Colonic mucosa (tissue), 4 donors: ENCODE measurements around the gene SLC39A11. TPM values are rescaled to one million over a fixed set of nuclear protein-coding genes. Genes with fewer than 3 reads are reported as not detected.

Experiments used
- DNase-seq: peaks from one replicate; pipeline ENCODE4 v3.0.0-alpha.2; 2020
- H3K27ac ChIP-seq: fragments of 200-600 bp; one replicate; pipeline ENCODE4 v1.8.0; 2021
- H3K27me3 ChIP-seq: fragments of 200-600 bp; one replicate; pipeline ENCODE4 v1.8.0; 2021
- H3K36me3 ChIP-seq: fragments of 200-600 bp; one replicate; pipeline ENCODE4 v1.8.0; 2021
- H3K4me1 ChIP-seq: fragments of 200-600 bp; one replicate; pipeline ENCODE4 v1.8.0; 2021; ENCODE audit warnings: mild to moderate bottlenecking
- H3K4me3 ChIP-seq: fragments of 200-600 bp; one replicate; pipeline ENCODE4 v1.8.0; 2021
- H3K9ac ChIP-seq, 2 donors: one replicate each; pipeline ENCODE4 v1.7.0; 2013; ENCODE audit warnings: control low read depth in 2 of 2, low read depth in 2 of 2, low read length in 2 of 2
- H3K9me3 ChIP-seq: fragments of 200-600 bp; one replicate; pipeline ENCODE4 v1.8.0; 2021
- intact Hi-C: fragments of 100-400 bp; cut with DNase I; formaldehyde crosslinking; loops from one replicate; pipeline ENCODE4 v1.14.1; 2022
- total RNA-seq, 2 donors: library from RNA; stranded (reverse); fragmentation: NEBNext Ultra II Directional in 1 of 2; extraction: Animal tissue kit (Norgen Biotek cat#: 25700) in 1 of 2; gene quantifications; one replicate each; pipeline ENCODE4 v1.2.1, GENCODE V29; 2021
- TF ChIP-seq, protein P1 (sequence below): fragments of 200-600 bp; IDR thresholded peaks from one replicate; pipeline ENCODE4 v1.8.0; 2022; ENCODE audit warnings: antibody characterized with exemption, mild to moderate bottlenecking
- donor health status: healthy.
- donor health status: DM: no; HTN: no; CAD: no.
- donor health status: DM: no; HTN: no; CAD: no.

The SLC39A11 gene
- total RNA-seq, 2 donors from 2014 or later: 57.7 to 60.0 TPM

DNA sequence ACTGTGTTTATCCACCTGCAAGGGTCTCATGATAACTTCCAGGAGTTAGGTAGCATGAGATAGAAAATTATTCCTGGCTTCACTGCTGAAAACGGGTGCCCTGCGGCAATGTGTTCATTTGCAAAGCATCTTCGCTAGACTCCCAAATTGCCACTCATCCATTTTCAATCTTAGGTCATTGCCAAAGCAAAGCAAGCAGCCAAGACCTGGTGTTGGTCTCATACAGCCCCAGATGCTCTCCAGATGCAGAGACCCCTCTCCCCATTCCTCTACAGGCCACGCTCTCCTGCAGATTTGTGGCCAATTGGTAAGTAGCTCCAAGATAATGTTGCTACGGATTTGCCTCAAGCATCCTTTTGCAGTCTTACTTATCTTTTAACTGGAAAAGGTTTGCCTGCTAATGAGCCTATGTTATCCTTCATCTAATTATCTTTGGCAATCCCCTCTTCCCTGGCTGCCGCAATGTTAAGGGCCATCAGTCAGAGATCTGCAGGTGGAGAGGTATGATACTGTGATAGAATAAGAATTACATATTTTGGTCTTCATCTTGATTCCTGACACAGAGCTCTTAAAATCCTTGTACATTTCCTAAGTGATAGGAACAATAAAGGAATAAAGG, 222.0 kb downstream of the SLC39A11 start:
- H3K9ac ChIP-seq: no peak overlapping the region
- DNase-seq: no peak
- H3K4me3 ChIP-seq: no peak overlapping the region
- intact Hi-C loops: no loop called here
- no peaks in the 10 kb centered on the region for H3K4me1 ChIP-seq
- TF ChIP-seq, protein P1, sequence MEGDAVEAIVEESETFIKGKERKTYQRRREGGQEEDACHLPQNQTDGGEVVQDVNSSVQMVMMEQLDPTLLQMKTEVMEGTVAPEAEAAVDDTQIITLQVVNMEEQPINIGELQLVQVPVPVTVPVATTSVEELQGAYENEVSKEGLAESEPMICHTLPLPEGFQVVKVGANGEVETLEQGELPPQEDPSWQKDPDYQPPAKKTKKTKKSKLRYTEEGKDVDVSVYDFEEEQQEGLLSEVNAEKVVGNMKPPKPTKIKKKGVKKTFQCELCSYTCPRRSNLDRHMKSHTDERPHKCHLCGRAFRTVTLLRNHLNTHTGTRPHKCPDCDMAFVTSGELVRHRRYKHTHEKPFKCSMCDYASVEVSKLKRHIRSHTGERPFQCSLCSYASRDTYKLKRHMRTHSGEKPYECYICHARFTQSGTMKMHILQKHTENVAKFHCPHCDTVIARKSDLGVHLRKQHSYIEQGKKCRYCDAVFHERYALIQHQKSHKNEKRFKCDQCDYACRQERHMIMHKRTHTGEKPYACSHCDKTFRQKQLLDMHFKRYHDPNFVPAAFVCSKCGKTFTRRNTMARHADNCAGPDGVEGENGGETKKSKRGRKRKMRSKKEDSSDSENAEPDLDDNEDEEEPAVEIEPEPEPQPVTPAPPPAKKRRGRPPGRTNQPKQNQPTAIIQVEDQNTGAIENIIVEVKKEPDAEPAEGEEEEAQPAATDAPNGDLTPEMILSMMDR: no peak
- H3K27ac ChIP-seq: no peak overlapping the region
- H3K36me3 ChIP-seq: no peaks in the 10 kb centered on the region
- no peaks in the 10 kb centered on the region for H3K9me3 ChIP-seq
- H3K27me3 ChIP-seq: no peaks in the 10 kb centered on the region

DNA sequence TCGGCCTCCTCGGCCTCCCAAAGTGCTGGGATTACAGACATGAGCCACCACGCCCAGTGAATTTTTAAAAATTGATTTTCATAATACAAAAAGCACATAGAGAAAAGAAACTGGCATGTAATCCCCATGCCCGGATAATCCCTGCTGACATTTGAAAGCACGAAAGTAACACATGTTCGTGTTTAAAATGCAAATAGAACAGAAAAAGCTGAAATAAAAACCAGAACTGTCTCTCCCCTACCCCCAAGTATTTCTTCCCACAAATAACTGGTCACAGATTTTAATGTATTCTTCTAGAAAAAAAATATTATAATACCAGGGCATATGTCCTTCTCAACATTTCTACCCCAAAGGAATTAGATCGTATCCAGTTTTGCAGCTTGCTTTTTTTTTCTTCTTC, 222.9 kb downstream of the SLC39A11 start:
- H3K9me3 ChIP-seq: no peaks in the 10 kb centered on the region
- no peaks in the 10 kb centered on the region for H3K27me3 ChIP-seq
- no peak overlapping the region for H3K4me3 ChIP-seq
- H3K9ac ChIP-seq: no peak overlapping the region
- H3K27ac ChIP-seq: no peak overlapping the region
- H3K4me1 ChIP-seq: no peaks in the 10 kb centered on the region
- intact Hi-C loops: no loop called here
- no peak for DNase-seq
- no peaks in the 10 kb centered on the region for H3K36me3 ChIP-seq
- TF ChIP-seq, protein P1: no peak

DNA sequence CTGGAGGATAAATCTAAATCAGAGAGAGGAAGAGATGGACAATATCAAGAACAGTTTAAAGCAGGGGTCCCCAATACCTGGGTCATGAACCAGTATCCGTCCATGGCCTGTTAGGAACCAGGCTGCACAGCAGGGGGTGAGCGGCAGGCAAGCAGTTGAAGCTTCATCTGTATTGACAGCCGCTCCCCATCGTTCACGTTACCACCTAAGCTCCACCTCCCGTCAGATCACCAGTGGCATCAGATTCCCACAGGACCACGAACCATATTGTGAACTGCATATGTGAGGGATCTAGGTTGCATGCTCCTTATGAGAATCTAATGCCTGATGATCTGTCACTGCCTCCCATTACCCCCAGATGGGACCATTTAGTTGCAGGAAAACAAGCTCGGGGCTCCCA, 226.5 kb downstream of the SLC39A11 start:
- intact Hi-C loops: no loop called here
- TF ChIP-seq, protein P1: no peak
- H3K27me3 ChIP-seq: no peaks in the 10 kb centered on the region
- no peaks in the 10 kb centered on the region for H3K36me3 ChIP-seq
- no peaks in the 10 kb centered on the region for H3K9me3 ChIP-seq
- no peak for DNase-seq
- H3K4me1 ChIP-seq: no peaks in the 10 kb centered on the region
- no peak overlapping the region for H3K27ac ChIP-seq
- H3K4me3 ChIP-seq: no peak overlapping the region
- no peak overlapping the region for H3K9ac ChIP-seq

- intact Hi-C loops: no loop called here
- Histone ChIP-seq H3K9me3 (no peaks in the 10 kb centered on the region), H3K27me3 (no peaks in the 10 kb centered on the region), H3K27ac (no peak overlapping the region), H3K36me3 (no peaks in the 10 kb centered on the region), H3K4me1 (no peaks in the 10 kb centered on the region), H3K4me3 (no peak overlapping the region), H3K9ac (no peak overlapping the region)
- DNase-seq: no peak
- TF ChIP-seq, protein P1: no peak
Observed at GRCh38 chr17:72863526-72864211, 228.8 kb downstream of the SLC39A11 start.

DNA sequence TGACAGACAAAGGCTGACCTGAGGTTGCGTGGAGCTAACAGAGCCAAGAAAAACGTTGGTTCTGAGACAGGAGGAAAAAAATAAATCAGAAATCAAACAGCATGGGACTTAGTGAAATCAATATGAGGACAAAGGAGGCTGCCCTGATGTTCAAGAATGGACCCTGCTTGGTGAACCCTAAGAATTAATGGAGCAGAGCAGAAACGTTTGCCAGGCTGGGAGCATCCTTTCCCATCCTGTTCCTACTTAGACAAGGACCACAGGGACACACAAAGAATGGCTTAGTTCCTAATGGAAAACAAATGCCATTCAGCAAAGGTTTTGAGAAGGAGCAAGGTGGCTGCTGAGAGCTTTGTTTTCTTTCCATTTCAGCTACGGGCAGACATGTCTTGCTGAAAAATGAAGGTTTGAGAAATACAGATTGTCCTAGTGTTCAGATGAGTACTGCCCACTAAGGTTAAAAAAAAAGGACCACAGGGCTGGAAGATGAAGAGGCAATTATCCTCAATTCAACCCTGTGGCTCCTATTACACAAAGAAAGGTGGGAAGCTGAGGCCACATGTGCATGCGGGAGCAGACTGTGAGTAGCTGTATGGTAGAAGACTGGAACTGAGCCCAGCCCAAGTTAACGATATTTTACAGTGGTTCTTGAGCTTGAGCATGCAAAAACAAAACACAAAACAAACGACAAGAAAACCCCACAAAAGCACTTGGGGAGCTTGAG, 230.1 kb downstream of the SLC39A11 start:
- no peaks in the 10 kb centered on the region for H3K4me1 ChIP-seq
- no peak for DNase-seq
- H3K9me3 ChIP-seq: no peaks in the 10 kb centered on the region
- H3K9ac ChIP-seq: no peak overlapping the region
- no peaks in the 10 kb centered on the region for H3K36me3 ChIP-seq
- intact Hi-C loops: no loop called here
- H3K4me3 ChIP-seq: no peak overlapping the region
- no peak overlapping the region for H3K27ac ChIP-seq
- H3K27me3 ChIP-seq: no peaks in the 10 kb centered on the region
- TF ChIP-seq, protein P1: no peak
